Measurements from ENCODE around the gene DNAJC21. TPM values are rescaled to one million over a fixed set of nuclear protein-coding genes. Genes with fewer than 3 reads are reported as not detected.

DNAJC21 gene
- total RNA-seq, 1 donor from 2014 or later: 55.5 TPM

- DNase-seq: no peak
- H3K27ac ChIP-seq (replicated peaks): peak overlapping the region; percentile 97
- H3K27me3 ChIP-seq (ENCODE audit: low read depth): no peaks in the 10 kb centered on the region
- TF ChIP-seq CTCF (IDR thresholded peaks at IDR 0.05; ENCODE audit: borderline replicate concordance): no peak
- H3K4me3 ChIP-seq: no peak overlapping the region
- peaks cover 37% of the 10 kb centered on the region for H3K36me3 ChIP-seq
- no peaks in the 10 kb centered on the region for H3K9me3 ChIP-seq (replicated peaks)
- intact Hi-C loops (cut with micrococcal nuclease): no loop called here
- H3K4me1 ChIP-seq: peaks cover 34% of the 10 kb centered on the region
These were observed 1.1 kb upstream of the DNAJC21 start for GRCh38 chr5:34928267-34928666.

GRCh38 chr5:34929720-34930461 is 532 bp downstream of the DNAJC21 start:
- TF ChIP-seq CTCF (IDR thresholded peaks at IDR 0.05; ENCODE audit: borderline replicate concordance): no peak
- intact Hi-C loops (cut with micrococcal nuclease): no loop called here
- DNase-seq: peak; percentile 92
- Histone ChIP-seq H3K9me3 (replicated peaks) (no peaks in the 10 kb centered on the region), H3K27me3 (ENCODE audit: low read depth) (no peaks in the 10 kb centered on the region), H3K36me3 (peaks cover 24% of the 10 kb centered on the region), H3K27ac (replicated peaks) (peak overlapping the region; percentile 97), H3K4me1 (peaks cover 31% of the 10 kb centered on the region), H3K4me3 (peak overlapping the region; percentile 92)

- Histone ChIP-seq H3K27ac (replicated peaks) (peak overlapping the region; percentile 97), H3K27me3 (ENCODE audit: low read depth) (no peaks in the 10 kb centered on the region), H3K4me3 (peak overlapping the region; percentile 92), H3K9me3 (replicated peaks) (no peaks in the 10 kb centered on the region), H3K4me1 (peaks cover 33% of the 10 kb centered on the region), H3K36me3 (peaks cover 20% of the 10 kb centered on the region)
- TF ChIP-seq CTCF (IDR thresholded peaks at IDR 0.05; ENCODE audit: borderline replicate concordance): no peak
- DNase-seq: no peak
- intact Hi-C loops (cut with micrococcal nuclease): no loop called here
These were observed 1.1 kb downstream of the DNAJC21 start for GRCh38 chr5:34930462-34930844.

GRCh38 chr5:34930870-34931269 is 1.5 kb downstream of the DNAJC21 start:
- intact Hi-C loops (cut with micrococcal nuclease): no loop called here
- Histone ChIP-seq H3K27ac (replicated peaks) (peak overlapping the region; percentile 97), H3K9me3 (replicated peaks) (no peaks in the 10 kb centered on the region), H3K36me3 (peaks cover 20% of the 10 kb centered on the region), H3K27me3 (ENCODE audit: low read depth) (no peaks in the 10 kb centered on the region), H3K4me1 (peaks cover 33% of the 10 kb centered on the region), H3K4me3 (peak overlapping the region; percentile 92)
- no peak for TF ChIP-seq CTCF (IDR thresholded peaks at IDR 0.05; ENCODE audit: borderline replicate concordance)
- DNase-seq: no peak

- H3K27me3 ChIP-seq (ENCODE audit: low read depth): no peaks in the 10 kb centered on the region
- TF ChIP-seq CTCF (IDR thresholded peaks at IDR 0.05; ENCODE audit: borderline replicate concordance): no peak
- peaks cover 30% of the 10 kb centered on the region for H3K36me3 ChIP-seq
- no peaks in the 10 kb centered on the region for H3K9me3 ChIP-seq (replicated peaks)
- H3K4me3 ChIP-seq: no peak overlapping the region
- intact Hi-C loops (cut with micrococcal nuclease): no loop called here
- H3K27ac ChIP-seq (replicated peaks): no peak overlapping the region
- no peak for DNase-seq
- H3K4me1 ChIP-seq: peaks cover 36% of the 10 kb centered on the region
These were observed 3.6 kb downstream of the DNAJC21 start for GRCh38 chr5:34932947-34933346.

Data from left ventricle myocardium inferior (tissue), 1 donor.